EH (cell line): ENCODE data around the gene IFT88.

Source experiments
- DNase-seq: peaks from one replicate; pipeline ENCODE4 v3.0.0-alpha.2; 2015; ENCODE audit warnings: low read depth

Gene IFT88

GRCh38 chr13:20565115-20565736 is 1.7 kb upstream of the IFT88 start:
- DNase-seq, result no peak

- DNase-seq, result peak; percentile 82
Measured at GRCh38 chr13:20566468-20566897, 474 bp upstream of the IFT88 start.

GRCh38 chr13:20567881-20568528 is 1.0 kb downstream of the IFT88 start:
- DNase-seq, result peak; percentile 8

- peak; percentile 22 for DNase-seq
Measured at GRCh38 chr13:20570517-20570916, 3.6 kb downstream of the IFT88 start.

GRCh38 chr13:20571676-20572075 is 4.7 kb downstream of the IFT88 start:
- DNase-seq, result no peak

- DNase-seq, result no peak
Measured at GRCh38 chr13:20573186-20573585, 6.2 kb downstream of the IFT88 start.

- no peak for DNase-seq
Measured at GRCh38 chr13:20573636-20574035, 6.7 kb downstream of the IFT88 start.

GRCh38 chr13:20579191-20579590 is 12.2 kb downstream of the IFT88 start:
- no peak for DNase-seq

GRCh38 chr13:20580257-20580656 is 13.3 kb downstream of the IFT88 start:
- no peak for DNase-seq

- no peak for DNase-seq
Measured at GRCh38 chr13:20582026-20582425, 15.1 kb downstream of the IFT88 start.

GRCh38 chr13:20583803-20584293 is 16.9 kb downstream of the IFT88 start:
- no peak for DNase-seq

- DNase-seq, result no peak
Measured at GRCh38 chr13:20585371-20585770, 18.4 kb downstream of the IFT88 start.

GRCh38 chr13:20588529-20589110 is 21.7 kb downstream of the IFT88 start:
- no peak for DNase-seq

GRCh38 chr13:20590561-20590960 is 23.6 kb downstream of the IFT88 start:
- DNase-seq, result no peak

- no peak for DNase-seq
Measured at GRCh38 chr13:20592606-20593005, 25.6 kb downstream of the IFT88 start.

- no peak for DNase-seq
Measured at GRCh38 chr13:20594280-20594679, 27.3 kb downstream of the IFT88 start.

- DNase-seq, result no peak
Measured at GRCh38 chr13:20607015-20607414, 40.1 kb downstream of the IFT88 start.

- no peak for DNase-seq
Measured at GRCh38 chr13:20608438-20609020, 41.6 kb downstream of the IFT88 start.

- peak; percentile 69 for DNase-seq
Measured at GRCh38 chr13:20609145-20609544, 42.2 kb downstream of the IFT88 start.

- DNase-seq, result peak; percentile 21
Measured at GRCh38 chr13:20610006-20610405, 43.0 kb downstream of the IFT88 start.

- DNase-seq, result peak; percentile 89
Measured at GRCh38 chr13:20616059-20616797, 49.3 kb downstream of the IFT88 start.

- no peak for DNase-seq
Measured at GRCh38 chr13:20623000-20623399, 56.0 kb downstream of the IFT88 start.
